GM21360 (cell line): ENCODE data around the gene PHGDH.
"Not testable (repeated sequence)": the region's sequence is repeated elsewhere in the genome, so short reads cannot be mapped to it uniquely, and the experiment has no call there.

Source experiments
- ATAC-seq: cut with Tn5 transposase; IDR thresholded peaks from one replicate; pipeline ENCODE4 v1.9.1; 2021; ENCODE audit warnings: mild to moderate bottlenecking, moderate library complexity; ENCODE audit not compliant: unreplicated experiment

PHGDH gene

GRCh38 chr1:119697598-119697997 is 14.1 kb upstream of the PHGDH start:
- no peak for ATAC-seq

DNA sequence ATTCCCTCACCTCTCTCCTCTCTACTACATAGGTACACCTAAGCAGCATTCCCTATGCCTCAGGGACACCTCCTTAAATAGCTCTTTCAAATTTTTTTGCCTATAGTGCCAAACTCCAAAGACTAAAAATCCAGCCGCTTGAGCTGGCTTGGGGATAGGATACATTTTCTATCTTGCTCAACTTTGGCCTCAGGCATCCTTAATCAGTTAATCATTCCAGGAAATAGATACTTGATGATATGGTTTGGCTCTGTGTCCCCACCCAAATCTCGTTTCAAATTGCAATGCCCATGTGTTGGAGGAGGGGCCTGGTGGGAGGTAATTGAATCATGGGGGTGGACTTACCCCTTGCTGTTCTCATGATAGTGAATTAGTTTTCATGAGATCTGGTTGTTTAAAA is 11.4 kb upstream of the PHGDH start:
- no peak for ATAC-seq

GRCh38 chr1:119701659-119702058 is 10.1 kb upstream of the PHGDH start:
- ATAC-seq = no peak

GRCh38 chr1:119702384-119702783 is 9.3 kb upstream of the PHGDH start:
- no peak for ATAC-seq

GRCh38 chr1:119703666-119704450 is 7.9 kb upstream of the PHGDH start:
- no peak for ATAC-seq

DNA sequence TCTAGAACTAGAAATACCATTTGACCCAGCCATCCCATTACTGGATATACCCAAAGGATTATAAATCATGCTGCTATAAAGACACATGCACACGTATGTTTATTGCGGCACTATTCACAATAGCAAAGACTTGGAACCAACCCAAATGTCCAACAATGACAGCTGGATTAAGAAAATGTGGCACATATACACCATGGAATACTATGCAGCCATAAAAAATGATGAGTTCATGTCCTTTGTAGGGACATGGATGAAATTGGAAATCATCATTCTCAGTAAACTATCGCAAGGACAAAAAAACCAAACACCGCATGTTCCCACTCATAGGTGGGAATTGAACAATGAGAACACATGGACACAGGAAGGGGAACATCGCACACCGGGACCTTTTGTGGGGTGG is 5.1 kb upstream of the PHGDH start:
- ATAC-seq = not testable (repeated sequence)

- not testable (repeated sequence) for ATAC-seq
These were observed 354 bp upstream of the PHGDH start for GRCh38 chr1:119711356-119711803.

DNA sequence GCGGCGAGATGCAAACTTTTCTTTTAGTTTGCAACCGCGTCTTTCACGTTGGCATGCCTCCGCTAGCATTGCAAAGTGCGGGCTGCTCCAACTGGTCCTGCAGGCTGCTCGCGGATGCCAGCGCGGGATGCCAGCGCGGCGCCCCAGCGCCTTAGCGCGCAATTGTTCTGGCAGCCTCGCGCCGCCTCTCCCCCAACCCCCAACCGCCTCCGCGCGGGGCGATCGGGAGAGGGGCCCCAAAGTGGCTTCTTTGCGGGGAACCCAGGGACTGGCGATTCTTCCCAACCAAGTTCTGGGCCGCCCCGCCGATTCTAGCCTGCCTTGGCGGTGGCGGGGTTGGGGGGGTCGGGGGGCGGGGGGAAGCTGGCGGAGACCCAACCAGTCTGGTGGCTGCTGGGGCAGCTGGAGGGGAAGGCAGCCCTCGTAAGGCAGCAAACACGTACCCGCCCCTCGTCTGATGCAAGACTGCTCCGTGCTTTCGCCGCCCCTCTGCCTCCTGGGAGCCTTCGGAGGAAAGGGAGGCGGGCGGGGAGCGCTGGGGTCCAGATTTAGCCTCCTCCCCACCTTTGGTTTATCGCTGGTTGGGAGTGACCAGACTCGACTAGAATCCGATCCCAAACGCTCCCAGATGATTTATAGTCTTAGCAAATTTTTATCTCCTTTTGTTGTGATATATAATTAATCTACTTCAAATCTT is 756 bp downstream of the PHGDH start:
- peak; percentile 37 for ATAC-seq

DNA sequence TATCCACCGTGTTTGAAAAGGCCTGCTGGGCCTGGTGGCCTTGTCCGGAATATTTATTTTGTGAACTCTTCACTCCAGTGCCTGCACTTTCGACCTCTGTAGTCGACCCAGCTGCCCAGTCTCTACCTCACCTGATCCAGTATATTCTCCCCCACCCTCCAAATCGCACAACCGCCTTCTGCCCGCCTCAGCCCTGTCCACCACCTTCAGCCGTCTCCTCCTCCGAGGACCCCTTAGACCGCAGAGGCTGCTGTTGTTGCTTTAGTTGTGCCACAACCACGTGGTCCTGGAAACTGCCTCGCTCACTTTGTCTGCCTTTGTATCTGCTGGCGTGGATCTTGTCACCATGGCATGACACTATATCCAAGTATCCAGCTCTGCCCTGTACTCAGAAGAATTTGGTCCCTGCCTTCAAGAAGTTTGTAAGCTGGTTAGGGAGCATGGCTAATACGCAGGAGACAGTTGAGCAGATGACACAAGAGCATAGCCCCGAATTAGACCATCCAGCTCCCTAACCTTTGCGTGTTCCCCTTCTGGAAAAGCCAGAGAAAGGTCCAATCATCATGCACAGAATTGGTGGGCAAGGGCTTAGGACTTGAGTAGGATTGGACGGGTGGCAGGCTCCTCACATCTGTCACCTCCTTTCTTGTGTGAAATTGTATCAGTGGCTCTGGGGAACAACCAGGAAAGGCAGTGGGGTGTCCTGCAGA is 1.5 kb downstream of the PHGDH start:
- ATAC-seq = no peak

DNA sequence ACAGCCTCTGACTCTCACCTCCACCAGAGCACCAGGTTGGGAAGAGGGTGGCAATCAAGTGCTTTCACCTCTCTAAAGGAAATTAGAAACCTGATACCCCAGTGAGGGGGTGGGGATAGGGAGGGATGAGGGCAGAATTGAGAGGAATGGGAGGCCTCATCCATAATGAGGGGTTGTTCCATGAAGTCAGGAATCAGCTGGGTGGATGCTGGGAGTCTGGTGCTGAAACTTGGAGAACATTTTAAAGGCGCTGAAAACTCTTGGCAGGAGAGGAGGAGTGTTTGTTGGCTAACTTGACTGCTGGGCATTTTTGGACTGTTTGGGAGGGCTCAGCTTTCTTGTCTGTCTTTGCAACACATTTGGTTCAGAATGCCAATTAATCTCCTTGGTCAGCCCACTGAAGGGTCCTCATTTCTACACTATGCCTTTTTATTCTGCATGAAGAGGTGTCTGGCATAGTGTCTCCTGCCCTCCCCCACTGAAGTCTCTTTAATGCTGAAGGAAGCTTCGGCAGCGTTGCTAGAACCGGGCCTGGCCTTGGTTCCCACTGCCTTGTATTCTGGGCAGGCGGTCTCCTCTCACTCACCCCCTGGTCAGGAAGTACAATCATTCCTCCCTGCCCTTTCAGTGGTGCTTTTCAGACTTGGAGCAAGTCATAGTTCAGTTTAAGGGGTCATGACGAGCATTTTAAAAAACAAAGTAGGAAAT is 2.2 kb downstream of the PHGDH start:
- no peak for ATAC-seq

DNA sequence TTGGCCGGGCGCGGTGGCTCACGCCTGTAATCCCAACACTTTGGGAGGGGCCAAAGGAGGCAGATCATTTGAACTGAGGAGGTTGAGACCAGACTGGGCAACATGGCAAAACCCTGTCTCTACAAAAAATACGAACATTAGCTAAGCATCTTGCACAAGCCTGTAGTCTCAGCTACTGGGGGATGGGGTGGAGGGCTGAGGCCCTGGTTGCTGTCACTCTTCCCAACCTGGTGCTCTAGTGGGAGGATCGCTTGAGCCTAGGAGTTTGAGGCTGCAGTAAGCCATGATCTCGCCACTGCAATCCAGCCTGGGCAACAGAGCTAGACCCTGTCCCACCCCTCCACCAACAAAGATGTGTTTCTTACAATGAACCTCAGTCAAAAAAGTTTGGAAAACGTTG is 2.8 kb downstream of the PHGDH start:
- no peak for ATAC-seq

DNA sequence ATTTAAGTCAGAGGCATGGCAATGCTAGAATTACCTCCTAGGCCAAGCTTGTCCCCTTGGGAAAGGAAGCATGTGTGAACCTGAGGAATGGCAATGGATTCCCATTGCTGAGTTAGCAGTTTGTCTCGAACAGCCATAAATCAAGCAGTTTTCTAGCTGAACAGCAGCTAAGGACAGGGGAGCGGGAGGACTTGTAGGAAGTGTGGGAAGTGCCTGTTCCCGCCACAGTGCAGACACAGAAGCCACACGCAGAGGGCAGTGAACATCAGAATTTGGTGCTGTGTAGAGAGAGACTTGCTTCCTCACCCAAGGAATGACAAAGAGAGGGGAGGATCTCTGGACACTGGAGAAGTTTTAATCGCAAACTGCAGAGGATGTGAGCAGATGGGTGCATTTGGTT is 3.8 kb downstream of the PHGDH start:
- ATAC-seq = no peak

DNA sequence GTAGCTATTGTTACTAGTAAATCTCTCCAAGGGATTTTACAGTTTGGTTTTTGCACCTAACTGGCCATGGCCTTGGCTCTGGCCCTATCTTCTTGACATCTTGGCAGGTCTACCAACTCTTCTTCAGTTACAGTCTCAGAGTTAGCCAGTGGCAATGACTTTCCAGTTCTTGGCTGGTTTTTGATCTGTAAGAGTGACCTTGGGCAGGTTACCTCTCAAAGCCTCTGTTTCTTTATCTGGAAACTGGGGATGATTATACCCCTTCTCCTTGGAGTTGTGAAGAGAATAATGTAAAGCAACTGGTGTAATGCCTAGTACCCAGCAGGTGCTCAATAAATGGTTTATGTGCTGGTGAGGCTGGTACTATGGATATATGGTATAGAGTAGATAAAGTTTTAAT is 6.7 kb downstream of the PHGDH start:
- ATAC-seq = no peak

DNA sequence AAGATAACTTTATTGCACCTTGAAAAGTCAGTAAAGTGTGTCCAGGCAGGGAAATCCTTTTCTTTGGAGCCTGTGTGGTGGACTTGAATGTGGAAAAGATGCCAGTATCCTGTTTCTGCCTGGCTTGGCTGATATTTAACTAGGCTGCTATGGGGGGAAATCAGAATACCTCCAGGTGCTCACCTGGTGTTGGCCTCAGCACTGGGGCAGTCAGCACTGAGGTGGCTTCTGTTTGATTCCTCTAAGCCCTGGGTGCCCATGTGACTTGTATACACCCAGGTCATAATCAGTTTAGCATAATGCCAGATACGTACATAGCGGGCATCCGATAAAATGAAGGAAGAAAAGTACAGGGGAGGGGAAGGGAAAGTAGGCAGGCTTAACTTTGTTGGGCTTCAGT is 7.2 kb downstream of the PHGDH start:
- ATAC-seq = no peak

- ATAC-seq = no peak
These were observed 9.2 kb downstream of the PHGDH start for GRCh38 chr1:119720866-119721440.

DNA sequence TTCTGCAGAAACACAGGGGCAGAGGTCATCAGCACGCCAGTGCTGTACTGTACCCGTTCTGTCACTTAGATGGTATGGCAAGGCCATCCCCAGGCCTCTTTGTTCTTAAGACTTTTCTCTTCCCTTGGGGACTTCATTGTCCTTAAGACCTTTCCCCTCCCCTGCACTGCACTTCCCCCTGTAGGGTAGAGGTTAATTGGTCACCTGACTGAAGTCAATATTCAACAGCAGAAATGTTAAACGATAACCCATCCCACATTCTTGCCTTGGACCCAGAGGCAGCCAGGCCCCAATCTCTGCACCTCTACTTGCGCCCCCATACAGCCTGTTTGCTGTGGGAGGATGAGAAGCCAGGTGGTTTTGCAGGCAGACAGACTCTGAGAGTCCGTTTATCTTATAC is 10.2 kb downstream of the PHGDH start:
- no peak for ATAC-seq

- ATAC-seq = no peak
These were observed 13.0 kb downstream of the PHGDH start for GRCh38 chr1:119724611-119725218.

GRCh38 chr1:119725626-119726025 is 13.9 kb downstream of the PHGDH start:
- ATAC-seq = no peak

- no peak for ATAC-seq
These were observed 16.3 kb downstream of the PHGDH start for GRCh38 chr1:119727991-119728390.

- ATAC-seq = no peak
These were observed 17.3 kb downstream of the PHGDH start for GRCh38 chr1:119729044-119729443.
